ENCODE data around the gene MRPL36.
"Not testable (repeated sequence)": the region's sequence is repeated elsewhere in the genome, so short reads cannot be mapped to it uniquely, and the experiment has no call there.

The MRPL36 gene

DNA sequence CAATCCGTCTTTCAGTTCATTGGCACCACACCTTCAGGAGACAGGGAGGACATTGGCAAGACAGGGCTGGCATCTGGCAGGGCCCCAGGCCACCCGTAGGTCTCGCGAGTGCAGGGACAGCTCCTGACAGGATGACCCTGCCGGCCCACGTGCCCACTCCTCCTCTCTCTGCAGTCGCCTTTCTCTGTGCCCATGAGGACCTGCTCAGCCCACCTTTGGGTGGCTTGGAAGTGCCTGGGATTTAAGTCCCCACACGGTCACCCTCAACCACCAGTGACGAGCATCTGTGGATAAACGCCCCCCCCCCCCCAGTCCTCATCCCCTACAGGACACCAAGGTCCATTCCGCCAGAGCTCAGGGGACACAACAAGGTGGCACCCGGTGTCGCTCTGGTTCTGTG lies 4.1 kb downstream of the MRPL36 start:
- no peak for DNase-seq

DNA sequence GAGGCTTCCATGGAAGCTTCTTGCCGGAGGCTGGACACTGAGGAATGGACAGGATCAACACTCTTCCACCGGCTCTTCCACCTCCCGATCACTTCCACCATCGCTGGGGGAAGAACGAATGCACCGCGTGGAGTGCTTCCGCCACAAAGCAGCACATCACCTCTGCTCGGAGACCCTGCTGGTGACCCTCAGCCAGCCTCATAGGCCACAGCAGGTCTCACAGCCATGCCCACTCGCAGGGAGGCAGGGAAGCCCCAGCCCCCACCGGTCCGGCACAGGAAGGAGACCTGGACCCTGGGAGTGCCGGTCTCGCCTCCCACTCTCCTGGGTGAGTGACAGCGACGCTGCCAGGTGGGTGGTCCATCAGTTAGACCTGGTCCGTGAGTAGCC lies 4.7 kb downstream of the MRPL36 start:
- DNase-seq, result no peak

DNA sequence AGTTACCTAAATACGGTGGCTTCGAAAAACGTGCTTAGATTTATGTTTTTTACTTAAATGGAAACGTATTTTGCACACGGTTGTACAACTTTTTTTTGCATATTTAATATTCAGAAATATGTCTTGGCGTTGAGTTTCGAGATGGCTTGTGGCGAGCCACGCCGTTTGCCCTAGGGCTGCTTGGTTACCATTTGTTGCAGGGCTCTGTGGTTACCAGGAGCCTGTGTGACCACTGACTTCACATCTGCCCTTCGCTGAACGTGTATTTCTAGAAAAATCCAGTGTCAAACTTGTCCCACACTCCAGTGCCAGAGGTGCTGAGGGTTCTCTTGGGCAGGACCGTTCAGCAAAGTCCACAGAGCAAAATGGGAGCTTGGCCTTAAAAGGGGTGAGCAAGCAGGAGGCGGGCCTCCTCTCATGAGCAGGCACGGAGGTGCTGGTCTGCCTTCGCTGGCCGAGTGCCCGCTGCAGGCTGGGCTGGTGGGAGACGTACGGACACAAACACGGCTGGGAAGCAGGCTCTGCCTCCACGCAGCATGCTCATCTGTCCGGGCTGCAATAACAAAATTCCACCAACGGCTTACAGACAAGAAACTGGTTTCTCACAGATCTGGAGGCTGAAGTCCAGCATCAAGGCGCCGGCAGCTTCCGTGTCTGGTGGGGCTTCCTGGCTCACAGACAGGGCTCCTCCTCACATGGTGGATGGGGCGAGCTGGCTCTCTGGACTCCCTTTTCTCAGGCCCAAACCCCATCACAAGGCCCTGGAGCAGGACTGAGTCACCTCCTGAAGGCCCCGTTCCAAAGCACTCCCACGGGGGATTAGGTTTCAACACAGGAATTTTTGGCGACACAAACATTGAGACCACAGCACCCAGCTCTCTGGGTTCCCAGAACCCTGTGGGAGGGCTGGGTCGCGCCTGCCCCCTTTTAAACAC lies 5.4 kb downstream of the MRPL36 start:
- no peak for DNase-seq

DNA sequence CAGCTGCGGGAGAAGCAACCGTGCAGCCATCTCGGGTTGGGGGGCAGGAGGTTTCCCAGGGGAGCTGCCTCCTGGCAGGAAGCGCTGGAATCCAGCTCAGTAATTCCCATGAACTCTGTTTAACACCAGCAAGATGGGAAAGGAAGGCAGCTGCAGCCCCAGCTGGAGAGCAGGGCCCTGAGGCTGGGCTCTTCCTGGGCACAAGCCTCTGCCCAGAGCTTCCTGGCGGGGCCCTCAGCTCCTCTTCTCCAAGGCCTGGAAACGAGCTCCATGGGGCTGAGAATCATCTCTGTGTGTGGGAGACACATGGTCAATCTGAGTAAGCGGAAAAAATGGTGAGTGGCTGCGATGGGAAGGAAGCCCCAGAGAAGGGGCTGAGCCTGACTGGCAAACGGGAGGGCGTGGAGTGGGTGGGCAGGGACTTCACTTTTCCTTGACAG lies 6.3 kb downstream of the MRPL36 start:
- no peak for DNase-seq

DNA sequence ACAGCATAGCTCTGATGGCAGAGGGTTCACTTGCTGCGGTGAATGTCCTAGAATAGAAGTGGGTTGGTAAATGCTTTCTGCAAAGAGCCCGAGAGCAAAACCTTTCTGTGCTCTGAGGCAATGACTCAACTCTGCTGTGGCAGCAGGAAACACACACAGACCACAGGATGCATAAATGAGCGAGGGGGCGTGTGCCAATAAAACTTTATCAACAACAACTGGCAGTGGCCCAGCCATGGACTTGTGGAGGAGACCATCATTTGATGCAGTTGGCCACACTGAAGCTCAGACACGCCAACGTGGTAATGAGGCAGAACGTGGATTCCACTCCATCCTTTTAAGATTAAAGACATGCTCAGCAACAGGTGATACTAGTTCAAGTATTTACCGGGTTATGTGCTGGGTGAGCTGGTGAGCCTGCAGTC lies 6.8 kb downstream of the MRPL36 start:
- no peak for DNase-seq

DNA sequence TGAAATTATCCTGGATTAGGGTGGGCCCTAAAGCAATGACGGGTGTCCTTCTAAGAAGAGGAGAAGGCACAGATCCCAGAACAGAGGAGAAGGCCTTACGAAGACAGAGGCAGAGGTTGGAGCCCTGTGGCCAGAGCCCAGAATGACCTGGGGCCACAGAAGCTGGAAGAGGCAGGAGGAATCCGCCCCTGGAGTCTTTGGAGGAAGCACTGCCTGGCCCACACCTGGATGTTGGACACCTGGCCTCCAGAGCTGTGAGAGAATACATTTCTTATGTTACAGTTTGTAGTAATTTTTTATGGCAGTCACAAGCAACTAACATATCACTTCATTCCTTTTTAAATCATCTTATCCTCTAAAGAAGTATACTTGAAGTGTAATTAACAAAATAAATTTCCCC lies 8.5 kb downstream of the MRPL36 start:
- no peak for DNase-seq

DNA sequence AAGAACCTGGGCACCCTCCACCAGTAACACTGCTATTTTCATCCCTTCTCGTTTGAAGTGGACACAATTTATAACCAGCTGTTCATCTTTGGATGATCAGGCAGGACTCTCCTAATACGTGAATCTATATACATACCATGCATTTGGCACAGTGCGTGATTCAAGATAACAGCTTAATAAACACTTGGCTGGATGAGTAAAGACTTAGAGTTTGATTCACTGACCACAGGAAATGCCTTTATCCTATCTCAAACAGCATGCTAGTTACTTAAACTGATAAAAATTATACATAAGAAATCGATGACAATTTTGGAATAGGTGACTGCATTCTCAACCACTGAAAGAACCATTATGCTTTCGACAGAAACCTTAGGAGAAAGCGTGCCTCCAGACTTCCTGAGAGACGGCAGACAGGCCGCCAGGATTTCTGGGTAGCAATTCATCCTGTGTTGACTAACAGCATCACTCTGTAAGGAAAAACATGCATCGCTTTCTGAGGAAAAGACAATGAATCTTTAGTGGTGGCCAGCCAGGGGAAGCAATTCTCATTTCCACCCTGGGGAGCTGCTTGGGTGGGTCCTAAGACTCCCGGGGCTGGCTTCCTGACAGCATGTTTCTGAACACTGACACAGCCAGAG lies 9.7 kb downstream of the MRPL36 start:
- no peak for DNase-seq

DNA sequence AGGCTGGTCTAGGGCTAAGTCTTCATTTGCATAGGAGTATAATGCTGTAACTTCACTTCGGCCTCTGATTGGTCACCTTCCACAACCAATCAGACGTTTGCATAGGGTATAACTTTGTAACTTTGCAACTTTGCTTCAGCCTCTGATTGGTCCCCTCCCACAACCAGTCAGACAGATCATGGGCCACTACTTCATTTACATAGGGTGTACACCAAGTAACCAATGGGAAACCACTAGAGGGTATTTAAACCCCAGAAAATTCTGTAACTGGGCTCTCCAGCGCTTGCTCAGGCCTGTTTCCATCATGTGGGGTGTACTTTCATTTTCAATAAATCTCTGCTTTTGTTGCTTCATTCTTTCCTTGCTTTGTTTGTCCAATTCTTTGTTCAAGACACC lies 10.2 kb downstream of the MRPL36 start:
- DNase-seq, result not testable (repeated sequence)

DNA sequence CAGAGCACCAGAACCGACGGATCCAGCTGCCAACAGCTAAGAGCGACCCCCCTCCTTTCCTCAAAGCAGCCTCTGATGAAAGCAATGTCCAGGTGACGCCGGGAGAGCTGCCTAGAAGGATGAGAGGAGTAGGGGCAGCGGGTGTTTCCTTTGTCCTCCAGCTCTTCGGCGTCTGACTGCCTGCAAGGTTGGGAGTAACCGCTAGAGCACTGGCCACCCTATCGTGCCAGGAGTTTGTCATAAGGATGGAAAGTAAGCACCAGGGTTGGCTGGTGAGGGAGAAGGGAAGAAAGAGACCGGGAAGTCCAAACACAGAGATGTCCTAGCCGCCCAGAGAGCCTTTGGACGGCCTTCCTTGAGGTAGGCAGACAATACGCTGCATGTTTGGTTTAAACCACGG lies 10.8 kb downstream of the MRPL36 start:
- DNase-seq, result no peak

DNA sequence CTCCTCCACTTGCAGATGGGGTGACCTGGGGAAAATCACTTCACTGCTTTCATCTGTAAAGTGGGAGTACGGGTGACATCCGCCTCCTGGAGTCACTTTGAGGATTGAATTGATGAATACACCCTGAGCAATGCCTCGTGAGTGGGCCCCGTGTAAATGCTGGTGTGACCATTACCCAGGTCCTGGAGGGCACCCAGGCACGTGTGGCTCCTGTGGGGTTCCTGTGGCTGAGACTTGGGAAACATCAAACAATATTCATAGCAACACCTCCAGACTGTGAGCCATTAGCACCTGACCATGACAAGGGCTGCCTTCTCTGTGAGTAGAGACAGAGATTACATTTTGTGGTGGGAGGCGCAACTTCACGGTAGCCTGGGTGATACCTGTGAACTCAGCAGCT lies 11.4 kb downstream of the MRPL36 start:
- no peak for DNase-seq

DNA sequence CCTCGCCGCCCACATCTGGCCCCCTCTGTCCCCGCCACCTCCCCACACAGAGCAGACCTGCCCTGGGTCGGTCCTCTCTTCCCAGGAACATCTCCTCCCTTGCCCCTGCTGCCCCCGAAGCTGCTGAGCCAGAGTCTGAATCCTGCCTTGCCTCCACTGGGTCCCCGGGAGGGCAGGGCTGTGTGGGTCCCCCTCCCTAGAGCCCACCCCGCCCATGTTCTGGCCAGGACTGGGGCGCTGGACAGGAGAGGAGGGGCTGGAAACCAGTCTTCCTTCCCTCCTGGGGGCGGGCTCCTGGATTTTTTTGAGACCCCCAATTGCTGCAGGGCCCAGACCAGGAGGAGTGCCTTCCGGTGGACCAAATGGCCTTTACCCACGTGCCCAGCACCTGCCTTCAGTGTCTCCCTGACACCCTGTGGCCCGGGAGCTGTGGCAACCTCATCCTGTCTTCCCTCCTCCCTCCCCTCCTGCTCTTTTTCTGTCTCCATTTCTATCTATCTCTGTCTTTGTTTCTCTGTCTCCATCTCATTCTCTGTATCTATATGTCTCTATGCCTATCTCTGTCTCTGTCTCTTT lies 12.1 kb downstream of the MRPL36 start:
- DNase-seq, result no peak

DNA sequence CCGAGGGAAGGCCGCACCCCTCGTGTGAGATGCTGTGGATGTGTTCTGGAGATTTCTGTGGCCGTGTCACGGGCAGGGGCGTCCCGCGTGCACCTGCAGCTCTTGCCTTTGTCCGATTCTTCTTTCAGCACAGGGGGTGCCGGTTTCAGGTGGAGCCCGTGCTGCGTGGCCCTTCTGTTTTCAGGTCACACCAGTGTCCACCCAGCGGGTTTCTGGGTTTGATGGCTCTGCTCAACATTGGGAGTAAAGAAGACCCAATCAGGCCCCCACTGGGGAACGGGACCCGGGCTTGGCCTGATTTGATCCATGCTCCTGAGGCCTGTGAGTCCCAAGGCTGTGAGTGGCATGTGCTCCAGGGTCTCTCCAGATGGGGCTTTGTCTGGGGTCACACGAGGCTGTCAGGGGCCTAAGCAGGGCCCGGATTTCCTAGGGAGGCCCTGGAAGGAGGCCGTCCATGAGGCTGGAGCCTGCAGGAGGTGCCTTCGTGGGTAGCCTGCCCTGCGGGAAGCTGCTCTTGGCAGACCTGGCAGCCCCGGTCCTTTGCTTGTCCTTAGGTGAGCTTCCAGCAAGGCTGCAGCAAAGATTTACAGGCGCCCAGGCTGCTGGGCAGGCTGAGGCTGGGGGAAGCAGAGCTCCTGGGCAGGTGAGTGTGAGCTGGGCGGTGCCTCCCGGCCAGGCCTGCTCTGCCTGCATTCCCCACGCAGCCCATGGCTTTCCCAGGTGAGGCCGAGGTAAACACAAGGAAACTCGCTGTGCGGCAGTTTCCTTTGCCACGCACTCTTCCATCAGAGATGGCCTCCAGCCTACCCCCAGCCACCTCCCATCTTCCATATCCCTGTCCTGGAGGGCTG lies 12.8 kb downstream of the MRPL36 start:
- no peak for DNase-seq

DNA sequence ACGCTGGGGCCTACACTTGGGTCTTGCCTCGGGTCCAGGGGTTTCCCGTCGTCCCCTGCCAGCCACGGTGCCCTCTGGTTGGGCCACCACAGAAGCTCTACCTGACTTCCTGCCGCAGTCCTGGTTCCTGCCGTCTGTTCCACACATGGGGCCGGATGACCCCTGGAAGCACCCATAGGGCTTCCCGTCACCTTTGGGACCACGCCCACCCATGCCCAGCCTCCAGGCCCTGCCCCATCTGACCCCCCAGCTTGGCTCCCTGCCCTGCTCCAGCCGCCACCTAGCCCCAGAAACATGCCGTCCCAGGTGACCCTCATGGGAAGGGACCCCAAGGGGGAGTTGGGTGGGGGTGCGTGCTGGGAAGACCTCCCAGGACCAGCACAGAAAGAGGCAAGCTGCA lies 13.7 kb downstream of the MRPL36 start:
- no peak for DNase-seq

DNA sequence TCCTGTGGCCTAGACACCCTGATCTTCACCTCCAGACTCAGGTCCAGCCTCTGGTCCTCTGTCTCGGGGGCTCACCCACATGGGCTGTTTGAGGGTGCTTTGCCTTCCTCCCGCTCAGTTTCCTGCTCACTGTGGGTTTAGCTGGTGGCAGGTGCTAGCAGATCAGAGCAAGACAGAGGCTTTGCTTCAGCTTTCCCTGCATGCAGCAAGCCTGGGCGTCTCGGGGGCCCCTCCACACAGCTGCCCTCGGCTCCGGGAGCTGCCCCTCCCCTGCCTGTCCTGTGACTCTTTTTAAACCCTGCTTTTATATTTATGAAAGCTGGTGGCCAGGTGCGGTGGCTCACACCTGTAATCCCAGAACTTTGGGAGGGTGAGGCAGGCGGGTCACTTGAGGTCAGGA lies 14.6 kb downstream of the MRPL36 start:
- no peak for DNase-seq

DNA sequence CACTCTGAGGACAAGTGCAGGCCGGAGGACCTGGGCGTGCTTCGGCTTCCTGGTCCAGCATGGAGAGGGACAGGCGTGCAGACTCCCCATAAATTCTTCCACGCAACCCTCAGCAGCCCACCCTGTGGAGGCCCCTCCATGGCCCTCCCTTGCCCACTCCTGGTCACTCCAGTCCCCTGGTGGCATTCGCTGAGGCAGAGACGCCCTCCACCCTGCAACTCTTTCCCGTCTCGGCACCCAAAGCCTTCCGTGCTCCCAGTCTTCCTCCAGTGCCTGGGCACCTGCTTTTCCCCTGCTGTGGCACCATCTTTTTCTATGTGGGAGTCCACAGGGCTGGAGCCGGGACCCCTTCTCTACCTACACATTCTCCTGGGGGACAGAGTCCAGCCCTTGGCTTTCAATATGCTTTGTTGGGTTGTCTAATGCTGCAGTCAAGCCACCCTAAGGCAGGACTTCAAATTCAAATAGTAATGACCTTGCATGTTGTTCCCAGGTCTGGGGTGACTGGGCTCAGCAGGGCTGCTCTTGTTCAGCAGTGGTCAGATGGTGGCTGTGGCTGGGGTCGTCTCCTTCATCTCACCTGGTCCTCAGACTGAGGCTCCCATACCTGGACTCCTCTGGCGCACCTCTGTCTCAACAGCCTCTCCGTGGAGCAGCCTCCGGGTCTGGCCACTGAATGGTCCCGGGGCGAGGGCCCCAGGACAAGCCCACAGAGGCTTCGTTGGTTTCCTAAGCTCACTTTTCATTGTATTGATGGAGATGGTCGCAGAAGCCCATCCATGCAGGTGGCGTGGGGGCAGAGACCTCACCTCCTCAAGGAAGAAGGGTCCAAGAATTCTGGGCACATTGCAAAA lies 15.2 kb downstream of the MRPL36 start:
- no peak for DNase-seq

DNA sequence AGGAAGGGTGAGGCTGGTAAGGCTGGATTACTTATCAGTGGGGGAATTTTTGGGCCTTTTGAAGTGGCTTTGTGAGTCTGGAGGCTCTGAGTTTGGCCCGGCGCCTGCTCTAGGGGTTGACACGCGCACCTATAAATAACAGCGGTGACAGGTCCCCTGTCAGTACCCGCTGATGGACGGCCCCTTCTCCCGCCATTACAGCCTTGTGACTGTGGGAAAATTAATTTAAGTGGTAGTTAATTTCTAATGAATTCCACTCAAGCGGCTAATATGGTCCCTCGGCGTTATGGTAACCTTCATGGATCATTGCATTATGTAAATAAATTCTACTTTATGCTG lies 16.5 kb downstream of the MRPL36 start:
- DNase-seq, result no peak

DNA sequence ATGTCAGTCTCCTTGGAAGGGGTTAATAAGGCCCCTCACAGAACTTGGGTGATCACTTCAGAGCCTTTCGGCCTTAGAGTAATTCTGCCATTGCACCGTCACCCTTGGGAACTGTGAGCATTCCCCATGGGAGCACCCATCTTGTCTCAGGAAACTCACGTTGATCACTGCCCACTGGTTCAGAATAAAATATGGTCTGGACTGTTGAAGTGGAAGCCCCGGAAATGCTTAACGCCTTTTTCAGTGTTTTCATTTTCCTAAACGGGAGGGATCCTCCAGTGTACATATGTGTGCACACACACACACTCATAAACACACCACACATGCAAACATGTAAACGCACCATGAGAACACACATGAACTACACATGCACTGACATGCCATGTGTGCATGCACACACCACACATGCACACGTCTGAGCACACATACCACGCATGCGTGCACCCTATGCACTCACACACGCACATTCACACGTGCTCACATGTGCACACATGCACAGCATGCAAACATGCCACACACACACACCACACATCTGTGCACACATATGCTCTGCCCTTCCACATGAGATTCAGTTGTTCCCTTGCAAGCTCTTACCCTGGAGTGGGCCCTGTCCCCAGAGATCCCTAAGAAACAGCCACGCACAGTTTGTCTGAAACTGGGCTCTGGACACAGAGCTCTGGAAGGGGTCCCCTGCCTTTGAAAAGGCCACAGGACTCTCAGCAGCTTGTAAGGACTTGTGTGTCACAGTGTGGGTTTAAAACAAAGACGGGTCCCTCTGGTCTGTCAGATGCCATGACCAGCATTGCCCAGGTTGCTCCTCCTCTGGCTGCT lies 17.0 kb downstream of the MRPL36 start:
- no peak for DNase-seq

DNA sequence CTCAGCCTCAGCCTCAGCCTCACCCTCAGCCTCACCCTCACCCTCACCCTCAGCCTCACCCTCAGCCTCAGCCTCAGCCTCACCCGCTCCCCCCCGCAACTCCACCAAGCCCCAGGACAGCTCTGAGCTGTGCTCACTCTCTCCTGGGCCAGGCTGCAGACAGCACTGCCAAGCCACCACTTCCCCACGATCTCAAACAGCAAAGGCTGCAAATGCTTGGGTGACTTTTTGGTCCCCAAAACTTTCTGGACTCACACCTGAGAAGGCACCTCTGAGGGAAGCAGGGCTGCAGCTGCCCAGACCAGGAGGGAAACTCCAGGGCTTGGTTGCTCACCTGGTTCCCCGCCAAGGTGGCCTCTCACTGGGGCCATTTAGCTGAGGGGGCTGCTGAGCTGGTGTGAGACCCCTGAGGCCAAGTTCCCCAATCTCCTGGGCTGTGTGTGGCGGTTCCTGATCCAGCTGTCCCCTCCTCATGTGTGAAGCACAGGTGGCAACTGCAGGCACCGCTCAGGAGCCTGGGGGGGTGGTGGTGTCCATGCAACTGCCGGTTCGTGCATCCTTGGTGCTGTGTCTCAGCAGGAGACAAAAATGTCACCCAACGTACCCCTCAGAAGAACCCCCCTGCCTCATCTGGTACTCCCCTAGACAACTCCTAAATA lies 17.8 kb downstream of the MRPL36 start:
- no peak for DNase-seq

DNA sequence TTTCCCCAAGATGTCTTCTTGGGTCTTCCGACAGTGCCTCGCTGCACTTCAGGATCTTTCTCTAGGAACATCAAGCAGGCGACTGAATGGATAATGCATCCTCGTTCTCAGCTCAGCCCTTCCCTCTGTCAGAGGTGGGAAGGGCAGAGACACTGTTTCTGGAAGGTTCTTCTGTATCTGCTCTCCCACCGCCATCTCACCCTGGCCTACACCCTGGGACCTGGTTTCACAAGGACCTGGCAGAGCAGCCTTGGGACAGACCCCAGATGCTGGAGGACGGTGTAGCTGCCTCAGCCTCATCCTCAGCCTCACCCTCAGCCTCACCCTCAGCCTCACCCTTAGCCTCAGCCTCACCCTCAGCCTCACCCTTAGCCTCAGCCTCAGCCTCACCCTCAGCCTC lies 18.5 kb downstream of the MRPL36 start:
- DNase-seq, result no peak

DNA sequence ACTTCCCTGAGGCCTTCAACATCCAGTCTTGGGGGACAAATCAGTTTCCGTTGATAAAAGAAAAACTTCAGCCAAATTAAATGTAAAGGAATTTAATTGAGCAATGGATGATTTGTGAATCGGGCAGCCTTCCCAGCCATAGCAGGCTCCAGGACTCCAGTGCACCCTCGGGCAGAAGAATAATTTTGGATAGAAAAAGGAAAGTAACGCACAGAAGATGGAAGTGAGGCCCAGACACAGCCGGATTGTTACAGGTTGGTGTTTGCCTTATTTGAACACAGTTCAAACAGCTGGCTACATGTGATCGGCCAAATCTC lies 19.1 kb downstream of the MRPL36 start:
- no peak for DNase-seq
